ENCODE data around the gene KCNJ4.
"Not testable (repeated sequence)": the region's sequence is repeated elsewhere in the genome, so short reads cannot be mapped to it uniquely, and the experiment has no call there.

DNA sequence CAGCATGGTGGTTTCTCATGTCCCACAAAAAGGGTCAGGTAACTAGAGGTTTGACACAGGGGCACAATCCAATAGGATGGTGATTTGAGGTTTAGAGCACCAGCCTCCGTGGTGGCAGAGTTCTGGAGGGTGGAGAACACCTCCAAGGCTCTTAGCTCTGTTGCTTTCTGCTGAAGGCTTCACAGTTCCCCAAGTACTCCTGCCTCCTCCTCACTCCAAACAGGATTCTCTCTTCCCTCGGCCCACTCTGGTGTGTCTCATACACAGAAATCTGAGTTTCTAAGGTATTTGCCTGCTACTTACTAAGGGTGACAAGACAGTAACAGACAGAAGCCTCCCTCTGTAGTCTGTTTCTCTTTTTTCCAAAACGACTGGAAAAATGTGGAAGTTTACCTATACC lies 73.6 kb downstream of the KCNJ4 start:
- TF ChIP-seq RARB (CRISPR knock-in tag; IDR thresholded peaks at IDR 0.05); ISL1 (CRISPR knock-in tag; IDR thresholded peaks at IDR 0.05); TCF4 (CRISPR knock-in tag; IDR thresholded peaks at IDR 0.05; ENCODE audit: borderline replicate concordance); ZNF70 (CRISPR knock-in tag; IDR thresholded peaks at IDR 0.05); PPARA (CRISPR knock-in tag; IDR thresholded peaks at IDR 0.05; ENCODE audit: borderline replicate concordance); ESRRG (CRISPR knock-in tag; IDR thresholded peaks at IDR 0.05); ARNTL (CRISPR knock-in tag; IDR thresholded peaks at IDR 0.05; ENCODE audit: borderline replicate concordance, low read depth); ZNF565 (CRISPR knock-in tag; conservative IDR thresholded peaks at IDR 0.05; ENCODE audit: low read depth); ZNF8 (CRISPR knock-in tag; IDR thresholded peaks at IDR 0.05): not testable (repeated sequence)
- TF ChIP-seq, protein P1, sequence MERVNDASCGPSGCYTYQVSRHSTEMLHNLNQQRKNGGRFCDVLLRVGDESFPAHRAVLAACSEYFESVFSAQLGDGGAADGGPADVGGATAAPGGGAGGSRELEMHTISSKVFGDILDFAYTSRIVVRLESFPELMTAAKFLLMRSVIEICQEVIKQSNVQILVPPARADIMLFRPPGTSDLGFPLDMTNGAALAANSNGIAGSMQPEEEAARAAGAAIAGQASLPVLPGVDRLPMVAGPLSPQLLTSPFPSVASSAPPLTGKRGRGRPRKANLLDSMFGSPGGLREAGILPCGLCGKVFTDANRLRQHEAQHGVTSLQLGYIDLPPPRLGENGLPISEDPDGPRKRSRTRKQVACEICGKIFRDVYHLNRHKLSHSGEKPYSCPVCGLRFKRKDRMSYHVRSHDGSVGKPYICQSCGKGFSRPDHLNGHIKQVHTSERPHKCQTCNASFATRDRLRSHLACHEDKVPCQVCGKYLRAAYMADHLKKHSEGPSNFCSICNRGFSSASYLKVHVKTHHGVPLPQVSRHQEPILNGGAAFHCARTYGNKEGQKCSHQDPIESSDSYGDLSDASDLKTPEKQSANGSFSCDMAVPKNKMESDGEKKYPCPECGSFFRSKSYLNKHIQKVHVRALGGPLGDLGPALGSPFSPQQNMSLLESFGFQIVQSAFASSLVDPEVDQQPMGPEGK (CRISPR knock-in tag; IDR thresholded peaks at IDR 0.05; ENCODE audit: borderline replicate concordance) = not testable (repeated sequence)
- TF ChIP-seq, protein P2, sequence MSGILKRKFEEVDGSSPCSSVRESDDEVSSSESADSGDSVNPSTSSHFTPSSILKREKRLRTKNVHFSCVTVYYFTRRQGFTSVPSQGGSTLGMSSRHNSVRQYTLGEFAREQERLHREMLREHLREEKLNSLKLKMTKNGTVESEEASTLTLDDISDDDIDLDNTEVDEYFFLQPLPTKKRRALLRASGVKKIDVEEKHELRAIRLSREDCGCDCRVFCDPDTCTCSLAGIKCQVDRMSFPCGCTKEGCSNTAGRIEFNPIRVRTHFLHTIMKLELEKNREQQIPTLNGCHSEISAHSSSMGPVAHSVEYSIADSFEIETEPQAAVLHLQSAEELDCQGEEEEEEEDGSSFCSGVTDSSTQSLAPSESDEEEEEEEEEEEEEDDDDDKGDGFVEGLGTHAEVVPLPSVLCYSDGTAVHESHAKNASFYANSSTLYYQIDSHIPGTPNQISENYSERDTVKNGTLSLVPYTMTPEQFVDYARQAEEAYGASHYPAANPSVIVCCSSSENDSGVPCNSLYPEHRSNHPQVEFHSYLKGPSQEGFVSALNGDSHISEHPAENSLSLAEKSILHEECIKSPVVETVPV (CRISPR knock-in tag; IDR thresholded peaks at IDR 0.05) = not testable (repeated sequence)
- TF ChIP-seq, protein P3, sequence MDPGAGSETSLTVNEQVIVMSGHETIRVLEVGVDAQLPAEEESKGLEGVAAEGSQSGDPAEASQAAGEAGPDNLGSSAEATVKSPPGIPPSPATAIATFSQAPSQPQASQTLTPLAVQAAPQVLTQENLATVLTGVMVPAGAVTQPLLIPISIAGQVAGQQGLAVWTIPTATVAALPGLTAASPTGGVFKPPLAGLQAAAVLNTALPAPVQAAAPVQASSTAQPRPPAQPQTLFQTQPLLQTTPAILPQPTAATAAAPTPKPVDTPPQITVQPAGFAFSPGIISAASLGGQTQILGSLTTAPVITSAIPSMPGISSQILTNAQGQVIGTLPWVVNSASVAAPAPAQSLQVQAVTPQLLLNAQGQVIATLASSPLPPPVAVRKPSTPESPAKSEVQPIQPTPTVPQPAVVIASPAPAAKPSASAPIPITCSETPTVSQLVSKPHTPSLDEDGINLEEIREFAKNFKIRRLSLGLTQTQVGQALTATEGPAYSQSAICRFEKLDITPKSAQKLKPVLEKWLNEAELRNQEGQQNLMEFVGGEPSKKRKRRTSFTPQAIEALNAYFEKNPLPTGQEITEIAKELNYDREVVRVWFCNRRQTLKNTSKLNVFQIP (CRISPR knock-in tag; IDR thresholded peaks at IDR 0.05; ENCODE audit: borderline replicate concordance, low read depth) = not testable (repeated sequence)
- TF ChIP-seq, protein P4, sequence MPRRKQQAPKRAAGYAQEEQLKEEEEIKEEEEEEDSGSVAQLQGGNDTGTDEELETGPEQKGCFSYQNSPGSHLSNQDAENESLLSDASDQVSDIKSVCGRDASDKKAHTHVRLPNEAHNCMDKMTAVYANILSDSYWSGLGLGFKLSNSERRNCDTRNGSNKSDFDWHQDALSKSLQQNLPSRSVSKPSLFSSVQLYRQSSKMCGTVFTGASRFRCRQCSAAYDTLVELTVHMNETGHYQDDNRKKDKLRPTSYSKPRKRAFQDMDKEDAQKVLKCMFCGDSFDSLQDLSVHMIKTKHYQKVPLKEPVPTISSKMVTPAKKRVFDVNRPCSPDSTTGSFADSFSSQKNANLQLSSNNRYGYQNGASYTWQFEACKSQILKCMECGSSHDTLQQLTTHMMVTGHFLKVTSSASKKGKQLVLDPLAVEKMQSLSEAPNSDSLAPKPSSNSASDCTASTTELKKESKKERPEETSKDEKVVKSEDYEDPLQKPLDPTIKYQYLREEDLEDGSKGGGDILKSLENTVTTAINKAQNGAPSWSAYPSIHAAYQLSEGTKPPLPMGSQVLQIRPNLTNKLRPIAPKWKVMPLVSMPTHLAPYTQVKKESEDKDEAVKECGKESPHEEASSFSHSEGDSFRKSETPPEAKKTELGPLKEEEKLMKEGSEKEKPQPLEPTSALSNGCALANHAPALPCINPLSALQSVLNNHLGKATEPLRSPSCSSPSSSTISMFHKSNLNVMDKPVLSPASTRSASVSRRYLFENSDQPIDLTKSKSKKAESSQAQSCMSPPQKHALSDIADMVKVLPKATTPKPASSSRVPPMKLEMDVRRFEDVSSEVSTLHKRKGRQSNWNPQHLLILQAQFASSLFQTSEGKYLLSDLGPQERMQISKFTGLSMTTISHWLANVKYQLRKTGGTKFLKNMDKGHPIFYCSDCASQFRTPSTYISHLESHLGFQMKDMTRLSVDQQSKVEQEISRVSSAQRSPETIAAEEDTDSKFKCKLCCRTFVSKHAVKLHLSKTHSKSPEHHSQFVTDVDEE (CRISPR knock-in tag; IDR thresholded peaks at IDR 0.05) = not testable (repeated sequence)
